CD14-positive monocyte (primary cell): ENCODE data around the gene EGFLAM. TPM values are rescaled to one million over a fixed set of nuclear protein-coding genes. Genes with fewer than 3 reads are reported as not detected.
A peak's percentile ranks its signal among the peaks of the same experiment; 100 is the strongest.

Experiments
- DNase-seq, 3 donors: peaks; one replicate each; pipeline ENCODE4 v3.0.0-alpha.2; 2011 to 2022
- H2AFZ ChIP-seq: 2 replicates; pipeline ENCODE4 v1.6.0; 2012; ENCODE audit warnings: mild to moderate bottlenecking, low read depth, low read length, inconsistent platforms; ENCODE audit not compliant: insufficient read depth, poor library complexity, severe bottlenecking
- H3K27ac ChIP-seq, 2 donors: 1 replicate in 1 of 2; 2 replicates in 1 of 2; pipeline ENCODE4 v1.5.1; 2012 to 2013; ENCODE audit warnings: low read length in 2 of 2, control low read depth in 1 of 2, inconsistent platforms in 1 of 2, low read depth in 1 of 2, mild to moderate bottlenecking in 1 of 2
- H3K27me3 ChIP-seq, 2 donors: one replicate each; pipeline versions ENCODE4 v1.6.0 to v1.6.1; 2011 to 2013; ENCODE audit warnings: low read length in 2 of 2; ENCODE audit not compliant: control insufficient read depth in 2 of 2, insufficient read depth in 2 of 2
- H3K36me3 ChIP-seq, 2 donors: replicated peaks in 1 of 2; 1 replicate in 1 of 2; 2 replicates in 1 of 2; pipeline versions ENCODE4 v1.5.1 to v1.6.1; 2012 to 2013; ENCODE audit warnings: low read length in 2 of 2, control low read depth in 1 of 2, inconsistent platforms in 1 of 2, mild to moderate bottlenecking in 1 of 2; ENCODE audit not compliant: insufficient read depth in 2 of 2, control insufficient read depth in 1 of 2
- H3K4me1 ChIP-seq, 2 donors: 1 replicate in 1 of 2; 2 replicates in 1 of 2; pipeline versions ENCODE4 v1.5.1 to v1.6.1; 2012 to 2013; ENCODE audit warnings: low read length in 2 of 2, control low read depth in 1 of 2, inconsistent platforms in 1 of 2, mild to moderate bottlenecking in 1 of 2, moderate library complexity in 1 of 2; ENCODE audit not compliant: insufficient read depth in 2 of 2, control insufficient read depth in 1 of 2
- H3K4me2 ChIP-seq: replicated peaks from 2 replicates; pipeline ENCODE3; 2012; ENCODE audit warnings: low read length, moderate library complexity, mild to moderate bottlenecking; ENCODE audit not compliant: poor library complexity, severe bottlenecking; ENCODE audit errors: extremely low read depth
- H3K4me3 ChIP-seq, 3 experiments: fragments of 200-600 bp in 1 of 3; sonication (generic) in 1 of 3; replicated peaks in 1 of 3; 1 replicate in 2 of 3; 2 replicates in 1 of 3; pipeline ENCODE4 v1.5.1; 2011 to 2013; ENCODE audit warnings: low read length in 3 of 3, mild to moderate bottlenecking in 3 of 3, control low read depth in 2 of 3, low read depth in 2 of 3, inconsistent platforms in 1 of 3, moderate library complexity in 1 of 3
- H3K79me2 ChIP-seq: 2 replicates; pipeline ENCODE4 v1.6.0; 2012; ENCODE audit warnings: mild to moderate bottlenecking, control low read depth, inconsistent platforms, low read length, moderate library complexity; ENCODE audit not compliant: insufficient read depth
- H3K9ac ChIP-seq: 2 replicates; pipeline ENCODE4 v1.6.0; 2017; ENCODE audit warnings: low read length, mild to moderate bottlenecking; ENCODE audit not compliant: insufficient read depth, poor library complexity, severe bottlenecking
- H3K9me3 ChIP-seq, 2 donors: replicated peaks in 1 of 2; 1 replicate in 1 of 2; 2 replicates in 1 of 2; pipeline versions ENCODE4 v1.5.1 to v1.6.1; 2012 to 2013; ENCODE audit warnings: low read length in 2 of 2, control low read depth in 1 of 2; ENCODE audit not compliant: control insufficient read depth in 1 of 2, insufficient read depth in 1 of 2
- H4K20me1 ChIP-seq: 2 replicates; pipeline ENCODE4 v1.6.0; 2012; ENCODE audit warnings: mild to moderate bottlenecking, low read length, control low read depth, moderate library complexity; ENCODE audit not compliant: insufficient read depth
- H3K27ac Mint-ChIP-seq, 7 donors: one replicate each; pipeline ENCODE4 v1.8.0; 2020; ENCODE audit warnings: mild to moderate bottlenecking in 7 of 7, mixed read lengths in 7 of 7, moderate library complexity in 6 of 7, inconsistent platforms in 2 of 7
- H3K27me3 Mint-ChIP-seq, 3 donors: one replicate each; pipeline ENCODE4 v1.8.0; 2021 to 2022; ENCODE audit warnings: low read depth in 3 of 3, mild to moderate bottlenecking in 3 of 3, mixed read lengths in 3 of 3, moderate library complexity in 3 of 3, inconsistent platforms in 1 of 3
- H3K36me3 Mint-ChIP-seq, 2 donors: one replicate each; pipeline ENCODE4 v1.8.0; 2020; ENCODE audit warnings: mixed read lengths in 2 of 2, inconsistent platforms in 1 of 2, mild to moderate bottlenecking in 1 of 2
- H3K4me1 Mint-ChIP-seq: one replicate; pipeline ENCODE4 v1.8.0; 2020; ENCODE audit warnings: mild to moderate bottlenecking, mixed read lengths
- H3K4me3 Mint-ChIP-seq, 2 donors: one replicate each; pipeline ENCODE4 v1.8.0; 2020; ENCODE audit warnings: mild to moderate bottlenecking in 2 of 2, mixed read lengths in 2 of 2, moderate library complexity in 1 of 2
- H3K9me3 Mint-ChIP-seq, 7 donors: one replicate each; pipeline ENCODE4 v1.8.0; 2020 to 2022; ENCODE audit warnings: mixed read lengths in 7 of 7, mild to moderate bottlenecking in 6 of 7, moderate library complexity in 6 of 7, inconsistent platforms in 2 of 7
- WGBS: methylation state at CpG from one replicate; pipeline ENCODE4 v1.1.5; 2013; ENCODE audit warnings: missing lambda C conversion rate; ENCODE audit not compliant: insufficient coverage; 5-methylcytosine and 5-hydroxymethylcytosine counted together
- intact Hi-C, 2 donors: fragments of 100-400 bp; cut with micrococcal nuclease; formaldehyde crosslinking; loops; one replicate each; pipeline versions ENCODE4 v1.15.0 to v1.15.1; 2023
- polyA plus RNA-seq, 3 donors: library from polyadenylated mRNA; depleted of rRNA in 1 of 3; unstranded in 2 of 3; stranded (reverse) in 1 of 3; fragments of 300-500 nt in 2 of 3; fragments of >200 nt in 1 of 3; fragmentation: Illumina TruSeq in 2 of 3; gene quantifications; 1 replicate in 2 of 3; 2 replicates in 1 of 3; pipeline ENCODE4 v1.2.3, GENCODE V29; 2012 to 2021
- TF ChIP-seq, protein P1 (sequence below): fragments of 200-600 bp; IDR thresholded peaks from one replicate; pipeline ENCODE4 v1.8.0; 2022; ENCODE audit warnings: antibody characterized with exemption, mild to moderate bottlenecking

The EGFLAM gene
- polyA plus RNA-seq, 3 donors = not detected

DNA sequence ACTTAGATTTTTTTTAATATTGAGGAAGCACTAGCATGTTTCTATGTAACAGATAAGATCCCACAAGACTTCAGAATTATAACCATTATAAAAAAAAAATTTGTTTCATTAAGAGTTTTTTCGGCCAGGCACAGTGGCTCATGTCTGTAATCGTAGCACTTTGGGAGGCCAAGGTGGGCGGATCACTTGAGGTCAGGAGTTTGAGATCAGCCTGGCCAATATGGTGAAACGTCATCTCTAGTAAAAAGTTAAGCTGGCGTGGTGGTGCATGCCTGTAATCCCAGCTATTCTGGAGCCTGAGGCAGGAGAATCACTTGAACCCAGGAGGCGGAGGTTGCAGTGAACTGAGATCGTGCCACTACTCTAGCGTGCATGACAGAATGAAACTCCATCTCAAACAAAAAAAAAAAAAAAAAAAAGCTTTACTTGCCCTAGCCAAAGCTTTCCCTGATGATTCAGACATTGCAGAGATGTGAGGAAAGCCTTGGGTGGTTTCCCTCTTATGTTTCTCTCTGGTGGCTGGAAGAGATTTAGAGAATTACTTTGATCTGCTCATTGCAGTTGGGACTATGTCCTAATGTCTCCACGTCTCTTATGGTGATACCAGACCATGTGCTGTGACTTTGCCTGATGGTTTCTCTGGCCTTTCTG is 65.4 kb downstream of the EGFLAM start:
- Mint-ChIP-seq H3K27me3 (peaks cover 0 to 3% (median 3%) of the 10 kb centered on the region in 3 donors), H3K4me1 (no peaks in the 10 kb centered on the region), H3K36me3 (no peaks in the 10 kb centered on the region), H3K27ac (no peak overlapping the region), H3K9me3 (peaks cover 0 to 6% (median 2%) of the 10 kb centered on the region in 7 donors), H3K4me3 (no peak overlapping the region)
- H3K9me3 ChIP-seq = no peaks in the 10 kb centered on the region
- H3K79me2 ChIP-seq = no peaks in the 10 kb centered on the region
- no peak overlapping the region for H3K4me3 ChIP-seq
- H3K4me1 ChIP-seq = no peaks in the 10 kb centered on the region
- no peak overlapping the region for H2AFZ ChIP-seq
- TF ChIP-seq, protein P1, sequence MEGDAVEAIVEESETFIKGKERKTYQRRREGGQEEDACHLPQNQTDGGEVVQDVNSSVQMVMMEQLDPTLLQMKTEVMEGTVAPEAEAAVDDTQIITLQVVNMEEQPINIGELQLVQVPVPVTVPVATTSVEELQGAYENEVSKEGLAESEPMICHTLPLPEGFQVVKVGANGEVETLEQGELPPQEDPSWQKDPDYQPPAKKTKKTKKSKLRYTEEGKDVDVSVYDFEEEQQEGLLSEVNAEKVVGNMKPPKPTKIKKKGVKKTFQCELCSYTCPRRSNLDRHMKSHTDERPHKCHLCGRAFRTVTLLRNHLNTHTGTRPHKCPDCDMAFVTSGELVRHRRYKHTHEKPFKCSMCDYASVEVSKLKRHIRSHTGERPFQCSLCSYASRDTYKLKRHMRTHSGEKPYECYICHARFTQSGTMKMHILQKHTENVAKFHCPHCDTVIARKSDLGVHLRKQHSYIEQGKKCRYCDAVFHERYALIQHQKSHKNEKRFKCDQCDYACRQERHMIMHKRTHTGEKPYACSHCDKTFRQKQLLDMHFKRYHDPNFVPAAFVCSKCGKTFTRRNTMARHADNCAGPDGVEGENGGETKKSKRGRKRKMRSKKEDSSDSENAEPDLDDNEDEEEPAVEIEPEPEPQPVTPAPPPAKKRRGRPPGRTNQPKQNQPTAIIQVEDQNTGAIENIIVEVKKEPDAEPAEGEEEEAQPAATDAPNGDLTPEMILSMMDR = no peak
- no peak for DNase-seq
- no peak overlapping the region for H3K4me2 ChIP-seq
- H3K27ac ChIP-seq = no peak overlapping the region
- intact Hi-C loops = no loop called here
- no peaks in the 10 kb centered on the region for H3K27me3 ChIP-seq
- WGBS = 93% methylated on average over 7 of the region's 9 CpGs
- no peaks in the 10 kb centered on the region for H3K36me3 ChIP-seq
- no peak overlapping the region for H3K9ac ChIP-seq
- H4K20me1 ChIP-seq = no peaks in the 10 kb centered on the region

DNA sequence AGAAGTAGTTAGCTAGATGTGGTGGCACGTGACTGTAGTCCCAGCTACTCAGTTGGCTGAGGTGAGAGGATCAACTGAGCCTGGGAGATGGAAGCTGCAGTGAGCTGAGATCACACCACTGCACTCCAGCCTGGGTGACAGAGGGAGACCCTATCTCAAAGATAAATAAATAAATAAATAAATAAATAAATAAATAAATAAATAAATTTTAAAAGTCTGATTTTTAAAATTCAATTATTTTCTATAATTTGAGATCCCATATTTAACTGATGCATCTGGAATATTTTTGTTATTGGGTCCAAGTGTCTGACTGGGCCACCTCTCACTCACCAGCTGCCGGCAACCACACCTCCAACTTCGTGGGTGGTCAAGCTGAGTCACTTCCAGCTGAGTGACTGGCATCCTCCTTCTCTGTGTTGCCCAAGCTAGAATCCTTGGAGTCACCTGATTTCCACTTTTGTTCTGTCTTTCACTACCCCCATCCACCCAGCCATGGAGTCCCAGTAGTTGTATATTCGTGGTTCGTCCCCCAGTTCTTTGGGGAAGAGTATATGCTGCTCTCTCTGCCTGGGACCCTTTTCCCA is 70.9 kb downstream of the EGFLAM start:
- no peaks in the 10 kb centered on the region for H3K4me1 Mint-ChIP-seq
- H3K27me3 ChIP-seq = no peaks in the 10 kb centered on the region
- WGBS = 56% methylated on average over 2 of the region's 5 CpGs
- H4K20me1 ChIP-seq = no peaks in the 10 kb centered on the region
- TF ChIP-seq, protein P1 = no peak
- no peaks in the 10 kb centered on the region for H3K36me3 Mint-ChIP-seq
- H3K4me1 ChIP-seq = no peaks in the 10 kb centered on the region
- peaks cover 0 to 10% (median 4%) of the 10 kb centered on the region in 7 donors for H3K9me3 Mint-ChIP-seq
- H3K79me2 ChIP-seq = no peaks in the 10 kb centered on the region
- H3K9ac ChIP-seq = no peak overlapping the region
- peak overlapping the region in 1 of 2 donors; percentile 5 for H3K4me3 Mint-ChIP-seq
- no peak overlapping the region for H2AFZ ChIP-seq
- H3K4me3 ChIP-seq = no peak overlapping the region
- no peak overlapping the region for H3K4me2 ChIP-seq
- no peak for DNase-seq
- no peak overlapping the region for H3K27ac Mint-ChIP-seq
- no peak overlapping the region for H3K27ac ChIP-seq
- H3K36me3 ChIP-seq = no peaks in the 10 kb centered on the region
- intact Hi-C loops = no loop called here
- peaks cover 0 to 4% (median 1%) of the 10 kb centered on the region in 3 donors for H3K27me3 Mint-ChIP-seq
- H3K9me3 ChIP-seq = peaks cover 0 to 2% of the 10 kb centered on the region in 2 donors
